ENCODE measurements around the gene STMND1.

The STMND1 gene

DNA sequence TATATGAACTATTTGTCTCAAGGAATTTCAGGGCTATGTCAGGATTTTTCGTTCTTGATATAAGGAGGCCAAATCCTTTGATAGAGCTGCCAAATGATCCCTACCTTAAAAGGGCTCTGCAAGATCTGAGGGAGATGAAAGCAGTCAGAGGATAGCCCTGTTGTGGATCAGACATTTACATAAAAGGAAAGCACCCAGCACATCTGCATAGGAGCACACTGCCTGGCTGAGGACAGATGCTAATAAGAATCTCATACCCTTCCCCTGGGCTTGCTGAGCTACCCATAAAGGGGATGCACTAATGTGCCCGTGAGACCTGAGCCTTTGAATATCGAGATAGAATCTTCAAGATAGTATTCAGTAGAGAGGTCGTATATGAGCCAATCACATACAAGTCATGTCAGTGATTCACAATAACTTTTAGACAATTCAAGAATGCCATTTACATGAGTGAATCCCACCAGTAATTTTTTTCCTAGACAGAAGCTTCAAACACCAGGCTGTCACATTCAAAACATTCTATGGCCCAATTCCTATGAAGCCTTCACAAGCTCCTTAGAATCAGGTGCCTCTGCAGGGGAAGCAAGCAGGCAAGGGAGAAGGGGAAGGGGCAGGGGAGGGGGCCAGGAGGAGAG lies 71.1 kb downstream of the STMND1 start:
- no peak overlapping the region for H3K4me3 ChIP-seq (replicated peaks; ENCODE audit: low read depth, low read length)
- DNase-seq (ENCODE audit: low read depth): no peak
- TF ChIP-seq, protein P1, sequence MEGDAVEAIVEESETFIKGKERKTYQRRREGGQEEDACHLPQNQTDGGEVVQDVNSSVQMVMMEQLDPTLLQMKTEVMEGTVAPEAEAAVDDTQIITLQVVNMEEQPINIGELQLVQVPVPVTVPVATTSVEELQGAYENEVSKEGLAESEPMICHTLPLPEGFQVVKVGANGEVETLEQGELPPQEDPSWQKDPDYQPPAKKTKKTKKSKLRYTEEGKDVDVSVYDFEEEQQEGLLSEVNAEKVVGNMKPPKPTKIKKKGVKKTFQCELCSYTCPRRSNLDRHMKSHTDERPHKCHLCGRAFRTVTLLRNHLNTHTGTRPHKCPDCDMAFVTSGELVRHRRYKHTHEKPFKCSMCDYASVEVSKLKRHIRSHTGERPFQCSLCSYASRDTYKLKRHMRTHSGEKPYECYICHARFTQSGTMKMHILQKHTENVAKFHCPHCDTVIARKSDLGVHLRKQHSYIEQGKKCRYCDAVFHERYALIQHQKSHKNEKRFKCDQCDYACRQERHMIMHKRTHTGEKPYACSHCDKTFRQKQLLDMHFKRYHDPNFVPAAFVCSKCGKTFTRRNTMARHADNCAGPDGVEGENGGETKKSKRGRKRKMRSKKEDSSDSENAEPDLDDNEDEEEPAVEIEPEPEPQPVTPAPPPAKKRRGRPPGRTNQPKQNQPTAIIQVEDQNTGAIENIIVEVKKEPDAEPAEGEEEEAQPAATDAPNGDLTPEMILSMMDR (IDR thresholded peaks at IDR 0.05; ENCODE audit: low read length, missing control alignments): no peak

DNA sequence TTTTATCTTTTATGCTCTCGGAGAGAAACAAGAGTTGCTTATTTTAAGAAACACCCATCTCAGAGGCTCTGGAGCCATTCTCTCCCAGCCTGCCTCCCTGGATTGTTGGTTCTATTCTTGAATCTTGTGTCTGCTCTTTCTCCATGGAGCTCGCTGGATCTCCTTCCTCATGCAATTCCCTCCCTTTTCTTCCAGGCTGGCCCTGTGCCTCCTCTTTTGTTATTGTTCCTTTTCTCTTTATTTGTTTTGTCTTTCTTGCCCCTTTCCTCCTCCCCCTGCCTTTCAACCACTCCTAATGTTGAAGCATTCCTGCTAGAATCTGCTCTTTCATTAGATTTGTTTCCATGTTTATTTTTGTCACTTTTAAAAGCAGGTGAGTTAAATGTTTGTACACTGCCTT lies 76.5 kb downstream of the STMND1 start:
- no peak for DNase-seq (ENCODE audit: low read depth)
- no peak overlapping the region for H3K4me3 ChIP-seq (replicated peaks; ENCODE audit: low read depth, low read length)
- TF ChIP-seq, protein P1 (IDR thresholded peaks at IDR 0.05; ENCODE audit: low read length, missing control alignments): no peak

DNA sequence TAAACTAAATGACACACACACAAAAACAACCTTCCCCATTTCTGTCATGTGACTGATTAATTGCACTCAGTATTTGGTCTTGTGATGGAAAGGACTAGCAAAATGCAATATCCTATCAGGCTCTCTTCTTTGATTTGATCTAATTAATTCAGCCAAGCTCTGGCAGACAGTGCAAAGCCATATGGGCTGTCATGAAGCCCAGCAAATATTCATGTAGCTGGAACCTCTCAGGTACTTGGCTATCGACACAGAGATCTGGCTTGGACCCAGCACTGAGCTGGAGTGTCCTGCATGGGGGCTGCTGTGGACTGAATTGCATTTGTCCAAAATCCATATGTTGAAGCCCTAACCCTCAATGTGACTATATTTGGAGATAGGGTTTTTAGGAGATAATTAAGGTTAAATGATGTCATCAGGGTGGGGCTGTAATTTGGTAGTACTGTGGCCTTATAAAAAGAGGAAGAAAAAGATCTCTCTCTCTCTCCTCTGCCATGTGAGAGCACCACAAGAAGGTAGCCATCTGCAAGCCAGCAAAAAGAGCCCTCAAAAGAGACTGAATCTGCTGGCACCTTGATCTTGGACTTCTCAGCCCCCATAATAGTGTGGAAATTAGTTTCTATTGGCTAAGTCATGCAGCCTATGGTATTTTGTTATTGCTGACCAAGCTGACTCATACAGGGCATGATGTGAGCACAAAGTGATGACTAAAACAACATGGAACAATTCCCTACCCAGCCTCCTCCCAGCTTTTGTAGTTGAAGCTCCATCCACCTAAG lies 77.1 kb downstream of the STMND1 start:
- no peak overlapping the region for H3K4me3 ChIP-seq (replicated peaks; ENCODE audit: low read depth, low read length)
- TF ChIP-seq, protein P1 (IDR thresholded peaks at IDR 0.05; ENCODE audit: low read length, missing control alignments): no peak
- DNase-seq (ENCODE audit: low read depth): peak; percentile 30

DNA sequence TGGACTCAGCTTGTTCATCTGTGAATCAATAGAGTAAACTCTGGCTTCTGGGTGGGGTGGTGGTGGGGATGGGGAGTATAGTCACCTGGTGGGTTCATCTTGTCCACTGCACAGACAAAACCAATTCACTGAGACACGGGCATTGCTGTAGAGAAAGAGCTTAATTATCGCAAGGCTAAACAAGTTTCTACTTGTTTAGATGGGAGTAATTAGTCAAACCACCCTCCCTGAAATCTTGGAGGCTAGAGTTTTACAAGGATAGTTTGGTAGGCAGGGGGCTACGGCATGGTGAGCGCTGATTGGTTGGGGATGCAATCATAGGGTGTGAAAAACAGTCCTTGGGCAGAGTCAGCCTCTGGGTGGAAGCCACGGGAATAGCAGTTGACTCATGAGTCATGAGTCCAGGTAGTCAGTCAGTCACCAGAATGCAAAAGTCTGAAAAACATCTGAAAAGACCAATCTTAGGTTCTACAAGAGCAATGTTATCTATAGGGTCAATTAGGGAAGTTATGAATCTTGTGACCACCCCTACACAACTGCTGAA lies 77.8 kb downstream of the STMND1 start:
- no peak overlapping the region for H3K4me3 ChIP-seq (replicated peaks; ENCODE audit: low read depth, low read length)
- DNase-seq (ENCODE audit: low read depth): no peak
- TF ChIP-seq, protein P1 (IDR thresholded peaks at IDR 0.05; ENCODE audit: low read length, missing control alignments): no peak

Measured in fibroblast of pulmonary artery (primary cell).